Left ventricle myocardium inferior (tissue), 1 donor: ENCODE data around the gene PITRM1. TPM values are rescaled to one million over a fixed set of nuclear protein-coding genes. Genes with fewer than 3 reads are reported as not detected.
A peak's percentile ranks its signal among the peaks of the same experiment; 100 is the strongest.

Experiments
- DNase-seq: peaks from one replicate; pipeline ENCODE4 v3.0.0-alpha.2; 2020
- H3K27ac ChIP-seq: fragments of 200-600 bp; replicated peaks from 2 replicates; pipeline ENCODE4 v1.8.0; 2021
- H3K27me3 ChIP-seq: fragments of 200-600 bp; 2 replicates; pipeline ENCODE4 v1.8.0; 2021; ENCODE audit warnings: low read depth
- H3K36me3 ChIP-seq: fragments of 200-600 bp; 2 replicates; pipeline ENCODE4 v1.8.0; 2021
- H3K4me1 ChIP-seq: fragments of 200-600 bp; 2 replicates; pipeline ENCODE4 v1.8.0; 2021
- H3K4me3 ChIP-seq: fragments of 200-600 bp; 2 replicates; pipeline ENCODE4 v1.8.0; 2021; ENCODE audit warnings: mild to moderate bottlenecking, moderate library complexity
- H3K9me3 ChIP-seq: fragments of 200-600 bp; replicated peaks from 2 replicates; pipeline ENCODE4 v1.8.0; 2021
- intact Hi-C: fragments of 100-400 bp; cut with micrococcal nuclease; formaldehyde crosslinking; loops from one replicate; pipeline ENCODE4 v1.11.0; 2022
- total RNA-seq: library from RNA; stranded (reverse); fragmentation: NEBNext Ultra II Directional; extraction: Animal tissue kit (Norgen Biotek cat#: 25700); gene quantifications from one replicate; pipeline ENCODE4 v1.2.1, GENCODE V29; 2021
- TF ChIP-seq, protein P1 (sequence below): fragments of 200-600 bp; IDR thresholded peaks from 2 replicates; pipeline ENCODE4 v1.8.0; 2021; ENCODE audit warnings: antibody characterized with exemption, mild to moderate bottlenecking, borderline replicate concordance
- donor health status: DM: no; HTN: yes; CAD: no; lungs with severe emphysema.

Gene PITRM1
- total RNA-seq, 1 donor from 2014 or later, result 91.4 TPM

DNA sequence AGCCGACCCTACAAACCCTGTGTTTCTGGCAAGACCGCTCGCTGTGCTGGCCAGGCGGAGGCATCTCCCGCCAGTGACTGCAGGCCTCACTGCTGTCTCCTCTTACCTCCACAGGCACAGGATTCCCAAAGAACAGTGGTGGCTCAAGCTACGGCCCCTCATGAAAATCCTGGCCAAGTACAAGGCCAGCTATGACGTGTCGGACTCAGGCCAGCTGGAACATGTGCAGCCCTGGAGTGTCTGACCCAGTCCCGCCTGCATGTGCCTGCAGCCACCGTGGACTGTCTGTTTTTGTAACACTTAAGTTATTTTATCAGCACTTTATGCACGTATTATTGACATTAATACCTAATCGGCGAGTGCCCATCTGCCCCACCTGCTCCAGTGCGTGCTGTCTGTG lies 36.2 kb downstream of the PITRM1 start:
- H3K9me3 ChIP-seq, result no peaks in the 10 kb centered on the region
- TF ChIP-seq, protein P1, sequence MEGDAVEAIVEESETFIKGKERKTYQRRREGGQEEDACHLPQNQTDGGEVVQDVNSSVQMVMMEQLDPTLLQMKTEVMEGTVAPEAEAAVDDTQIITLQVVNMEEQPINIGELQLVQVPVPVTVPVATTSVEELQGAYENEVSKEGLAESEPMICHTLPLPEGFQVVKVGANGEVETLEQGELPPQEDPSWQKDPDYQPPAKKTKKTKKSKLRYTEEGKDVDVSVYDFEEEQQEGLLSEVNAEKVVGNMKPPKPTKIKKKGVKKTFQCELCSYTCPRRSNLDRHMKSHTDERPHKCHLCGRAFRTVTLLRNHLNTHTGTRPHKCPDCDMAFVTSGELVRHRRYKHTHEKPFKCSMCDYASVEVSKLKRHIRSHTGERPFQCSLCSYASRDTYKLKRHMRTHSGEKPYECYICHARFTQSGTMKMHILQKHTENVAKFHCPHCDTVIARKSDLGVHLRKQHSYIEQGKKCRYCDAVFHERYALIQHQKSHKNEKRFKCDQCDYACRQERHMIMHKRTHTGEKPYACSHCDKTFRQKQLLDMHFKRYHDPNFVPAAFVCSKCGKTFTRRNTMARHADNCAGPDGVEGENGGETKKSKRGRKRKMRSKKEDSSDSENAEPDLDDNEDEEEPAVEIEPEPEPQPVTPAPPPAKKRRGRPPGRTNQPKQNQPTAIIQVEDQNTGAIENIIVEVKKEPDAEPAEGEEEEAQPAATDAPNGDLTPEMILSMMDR, result no peak
- H3K4me1 ChIP-seq, result peaks cover 51% of the 10 kb centered on the region
- H3K27ac ChIP-seq, result peak overlapping the region; percentile 77
- peaks cover 100% of the 10 kb centered on the region for H3K36me3 ChIP-seq
- DNase-seq, result peak; percentile 81
- no peak overlapping the region for H3K4me3 ChIP-seq
- no peaks in the 10 kb centered on the region for H3K27me3 ChIP-seq
- intact Hi-C loops, result no loop called here

DNA sequence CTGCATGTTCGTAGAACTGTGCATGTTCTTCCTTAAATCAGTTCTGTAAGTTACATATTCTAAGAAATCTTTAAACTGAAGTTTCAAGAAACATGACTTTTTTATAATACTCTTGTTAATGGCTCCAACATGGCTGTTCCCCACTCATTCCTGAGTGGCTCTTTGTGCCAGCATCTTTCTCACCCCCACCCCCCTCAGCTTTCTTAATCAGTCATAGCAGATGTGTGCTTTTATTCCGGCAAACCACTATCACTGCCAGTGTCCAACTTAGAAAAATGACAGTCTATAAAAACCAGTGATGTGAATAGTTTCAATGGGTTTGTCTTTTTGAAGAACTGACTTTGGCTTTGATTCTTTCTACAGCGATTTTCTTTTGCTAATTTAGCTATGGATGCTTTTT lies 37.6 kb downstream of the PITRM1 start:
- intact Hi-C loops, result no loop called here
- peaks cover 99% of the 10 kb centered on the region for H3K36me3 ChIP-seq
- H3K4me1 ChIP-seq, result peaks cover 41% of the 10 kb centered on the region
- H3K4me3 ChIP-seq, result no peak overlapping the region
- peak overlapping the region; percentile 77 for H3K27ac ChIP-seq
- H3K27me3 ChIP-seq, result no peaks in the 10 kb centered on the region
- no peaks in the 10 kb centered on the region for H3K9me3 ChIP-seq
- TF ChIP-seq, protein P1, result no peak
- no peak for DNase-seq

DNA sequence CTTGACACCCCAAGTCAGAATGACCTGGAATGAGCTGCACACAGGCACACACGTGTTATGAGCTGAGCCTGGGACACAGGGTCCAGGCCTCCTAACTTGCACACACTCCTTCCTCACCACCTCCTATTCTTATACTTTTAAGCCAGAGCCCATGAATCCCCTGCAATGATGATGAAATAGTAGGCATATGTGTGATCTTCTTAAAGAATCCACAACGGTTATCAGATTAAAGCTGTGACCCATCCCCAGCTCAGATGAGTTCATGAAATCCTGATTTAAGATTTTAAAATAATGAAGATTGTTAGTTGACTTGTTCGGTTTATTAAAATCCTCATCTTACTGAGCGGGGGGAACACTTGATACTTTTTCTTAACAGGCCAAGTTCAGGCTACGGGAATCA lies 38.6 kb downstream of the PITRM1 start:
- H3K27me3 ChIP-seq, result no peaks in the 10 kb centered on the region
- intact Hi-C loops, result no loop called here
- TF ChIP-seq, protein P1, result no peak

DNA sequence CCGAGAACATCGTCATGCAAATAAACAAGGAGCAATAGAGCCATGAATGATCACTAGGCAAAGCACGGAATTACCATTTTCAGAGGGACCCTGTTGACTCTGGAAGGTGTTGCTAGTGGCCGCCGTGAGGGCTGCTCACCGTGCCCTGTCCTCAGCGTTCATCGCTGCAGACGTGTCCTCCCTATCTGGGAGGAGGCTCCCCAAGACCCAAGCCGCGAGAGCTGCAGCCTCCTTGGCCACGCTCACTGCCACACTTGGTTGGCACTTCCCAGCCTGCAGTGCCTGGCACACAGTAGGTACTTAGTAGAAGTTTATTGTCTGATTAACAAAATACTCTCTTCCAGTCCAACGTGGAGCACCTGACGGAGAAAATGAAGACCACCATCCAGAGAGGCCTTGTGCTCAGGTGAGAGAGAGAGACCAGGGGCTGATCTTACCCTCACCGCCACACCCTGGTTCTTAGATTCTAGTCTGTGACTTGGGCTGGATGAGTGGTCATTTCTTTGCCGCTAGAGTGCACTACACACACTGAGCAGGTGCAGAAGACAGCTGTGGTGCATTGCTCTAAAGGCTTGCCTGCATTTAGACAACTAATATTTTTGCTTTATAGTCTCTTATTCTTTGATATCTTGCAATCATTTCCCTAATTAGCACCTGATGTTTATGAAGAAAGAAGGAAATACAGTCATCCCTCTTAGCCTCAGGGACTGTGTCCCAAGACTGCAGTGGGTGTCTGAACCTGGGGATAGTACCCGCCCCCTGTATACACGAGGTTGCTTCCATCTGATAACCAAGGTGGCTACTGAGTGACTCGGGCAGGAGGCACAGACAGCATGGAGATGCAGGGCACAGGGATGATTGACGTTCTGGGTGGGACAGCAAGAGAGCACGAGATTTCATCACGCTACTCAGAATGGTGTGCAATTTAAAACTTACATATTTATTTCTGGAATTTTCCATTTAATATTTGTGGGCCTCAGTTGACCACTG lies 40.3 kb downstream of the PITRM1 start:
- H3K4me1 ChIP-seq, result peaks cover 44% of the 10 kb centered on the region
- no peaks in the 10 kb centered on the region for H3K9me3 ChIP-seq
- peaks cover 77% of the 10 kb centered on the region for H3K36me3 ChIP-seq
- H3K27ac ChIP-seq, result no peak overlapping the region
- intact Hi-C loops, result no loop called here
- H3K27me3 ChIP-seq, result no peaks in the 10 kb centered on the region
- TF ChIP-seq, protein P1, result no peak
- DNase-seq, result no peak
- H3K4me3 ChIP-seq, result no peak overlapping the region

More for the DNA sequence above, 38.6 kb downstream of the PITRM1 start:
- H3K36me3 ChIP-seq, result peaks cover 93% of the 10 kb centered on the region
- no peak for DNase-seq
- H3K4me3 ChIP-seq, result no peak overlapping the region
- peaks cover 39% of the 10 kb centered on the region for H3K4me1 ChIP-seq
- H3K27ac ChIP-seq, result no peak overlapping the region
- H3K9me3 ChIP-seq, result no peaks in the 10 kb centered on the region

DNA sequence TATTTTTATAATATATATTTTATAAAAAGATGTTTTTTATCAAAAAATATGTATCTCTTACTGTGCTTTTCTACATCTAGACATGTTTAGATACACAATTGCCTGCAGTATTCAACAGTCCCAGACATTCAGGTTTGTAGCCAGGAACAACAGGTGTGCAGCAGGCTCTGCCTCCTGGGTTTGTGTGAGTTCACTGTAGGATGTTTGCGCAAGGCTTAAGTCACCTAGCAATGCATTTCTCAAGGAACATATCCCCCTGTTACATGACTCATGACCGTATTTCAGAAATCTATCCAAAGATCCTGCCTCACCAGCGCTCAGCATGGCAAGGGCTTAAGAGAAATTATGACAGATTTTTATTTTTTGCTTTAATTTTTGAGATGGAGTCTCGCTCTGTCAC lies 41.5 kb downstream of the PITRM1 start:
- DNase-seq, result no peak
- Histone ChIP-seq H3K27me3 (no peaks in the 10 kb centered on the region), H3K4me1 (peaks cover 44% of the 10 kb centered on the region), H3K36me3 (peaks cover 65% of the 10 kb centered on the region), H3K4me3 (no peak overlapping the region), H3K27ac (no peak overlapping the region), H3K9me3 (no peaks in the 10 kb centered on the region)
- intact Hi-C loops, result no loop called here
- TF ChIP-seq, protein P1, result no peak
